NCI-H345 treated with DMSO at 0.1 percent for 48 hours (cell line): Measurements from ENCODE around the gene AIPL1.
A peak's percentile ranks its signal among the peaks of the same experiment; 100 is the strongest.

Experiments used
- DNase-seq: peaks from one replicate; lab custom pipeline; 2025; ENCODE audit not compliant: unreplicated experiment; lab: John Stamatoyannopoulos, UW

The AIPL1 gene

DNA sequence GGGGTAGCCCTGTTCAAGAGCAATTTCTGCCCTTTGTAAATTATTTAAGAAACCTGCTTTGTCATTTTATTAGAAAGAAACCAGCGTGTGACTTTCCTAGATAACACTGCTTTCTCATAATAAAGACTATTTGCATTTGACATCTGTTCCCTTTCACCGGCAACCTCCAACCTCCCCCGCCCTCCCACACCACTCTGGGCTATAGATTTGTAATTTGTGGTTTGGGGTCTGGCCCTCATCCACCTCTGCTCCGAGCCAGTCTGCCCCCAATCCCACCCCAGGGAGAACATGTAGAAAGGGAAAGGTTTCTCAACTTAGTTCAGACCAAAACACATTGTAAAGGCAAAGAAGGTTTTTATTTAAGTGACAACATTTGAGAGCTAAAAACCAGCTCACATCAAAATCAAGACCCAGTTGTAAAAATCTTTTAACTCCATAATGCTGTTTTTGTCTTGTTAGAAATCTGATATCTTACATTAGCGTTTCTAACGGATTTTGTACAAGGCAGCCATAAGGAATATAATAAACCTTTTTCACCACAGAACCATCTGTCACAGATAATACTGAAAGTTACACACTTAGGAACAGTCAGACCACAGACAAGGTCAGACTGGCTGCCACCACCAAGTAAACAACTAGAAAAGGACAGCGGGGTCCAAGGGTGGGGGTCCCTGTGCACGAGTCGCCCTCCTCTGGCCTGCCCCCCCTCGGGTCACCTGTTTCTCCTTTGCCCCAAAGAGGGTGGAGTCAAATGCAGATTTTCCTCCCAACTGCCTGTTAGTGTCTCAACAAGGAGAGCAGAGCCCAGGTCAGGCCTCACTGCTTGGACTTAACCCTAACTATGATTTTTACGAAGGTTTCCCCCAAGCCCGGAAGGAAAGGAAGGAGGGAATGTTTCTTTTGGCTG is 16.3 kb upstream of the AIPL1 start:
- no peak for DNase-seq

DNA sequence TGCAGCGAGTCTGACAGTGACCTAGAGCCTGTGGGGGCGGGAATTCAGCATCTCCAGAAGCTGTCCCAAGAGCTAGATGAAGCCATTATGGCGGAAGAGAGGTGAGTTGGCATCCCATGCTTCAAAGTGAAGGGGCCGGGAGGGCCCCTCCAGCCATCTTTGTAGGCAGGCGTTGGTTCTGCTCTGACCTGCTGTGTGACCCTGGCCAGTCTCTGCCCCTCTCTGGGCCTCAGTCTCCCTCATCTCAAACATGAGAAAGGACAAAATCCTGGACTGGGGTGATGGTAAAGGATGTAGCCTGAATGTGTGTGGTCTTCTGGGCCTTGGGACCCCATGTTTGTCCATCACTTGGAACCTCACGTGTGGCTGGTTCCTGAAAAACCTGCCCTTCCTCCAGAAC is 14.4 kb upstream of the AIPL1 start:
- no peak for DNase-seq

DNA sequence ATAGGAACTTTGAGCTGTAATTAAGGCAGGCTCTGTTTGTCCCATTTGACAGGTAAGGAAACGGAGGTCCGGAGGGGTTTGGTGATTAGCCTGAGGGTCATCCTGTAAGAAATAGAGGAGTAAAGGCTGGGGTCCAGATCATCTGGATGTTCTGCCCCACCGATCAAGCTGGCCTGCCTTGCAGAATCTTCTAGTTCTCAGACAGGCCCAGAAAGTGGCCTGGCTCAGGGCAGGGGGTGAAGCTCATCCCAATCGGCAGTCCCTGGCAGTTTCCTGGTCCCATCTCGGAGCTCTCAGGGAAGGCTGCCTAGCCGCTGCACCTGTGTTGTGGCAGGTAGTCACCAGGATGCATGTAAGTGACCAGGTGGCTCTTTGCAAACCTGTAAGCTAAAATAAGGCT is 13.6 kb upstream of the AIPL1 start:
- DNase-seq = no peak

DNA sequence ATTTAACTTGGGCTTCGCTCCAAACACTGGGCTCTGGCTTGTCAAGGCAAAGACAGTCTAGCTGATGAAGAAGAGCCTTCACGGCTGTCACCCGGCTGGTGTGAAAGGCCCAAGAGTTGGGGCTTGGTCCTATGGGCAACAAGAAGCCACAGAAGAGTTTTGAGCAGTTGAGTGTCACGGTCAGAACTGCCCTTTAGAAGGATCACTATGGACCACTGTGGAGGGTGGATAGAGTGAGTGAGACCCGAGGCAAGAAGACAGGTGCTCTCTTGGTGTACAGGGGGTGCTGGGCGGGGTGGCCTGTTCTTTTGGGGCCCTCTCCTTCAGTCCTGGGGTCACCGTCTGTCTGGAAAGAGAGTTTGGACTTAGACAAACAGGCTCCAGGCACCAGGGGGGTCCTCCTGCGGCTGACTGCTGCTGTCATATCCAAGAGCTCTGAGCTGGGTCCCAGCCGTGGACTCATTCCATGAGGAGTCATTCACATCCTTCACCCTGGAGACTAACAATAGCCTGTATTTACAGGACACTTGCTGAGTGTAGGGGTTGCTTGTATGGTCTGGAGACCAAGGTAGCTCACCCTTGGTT is 11.7 kb upstream of the AIPL1 start:
- no peak for DNase-seq

DNA sequence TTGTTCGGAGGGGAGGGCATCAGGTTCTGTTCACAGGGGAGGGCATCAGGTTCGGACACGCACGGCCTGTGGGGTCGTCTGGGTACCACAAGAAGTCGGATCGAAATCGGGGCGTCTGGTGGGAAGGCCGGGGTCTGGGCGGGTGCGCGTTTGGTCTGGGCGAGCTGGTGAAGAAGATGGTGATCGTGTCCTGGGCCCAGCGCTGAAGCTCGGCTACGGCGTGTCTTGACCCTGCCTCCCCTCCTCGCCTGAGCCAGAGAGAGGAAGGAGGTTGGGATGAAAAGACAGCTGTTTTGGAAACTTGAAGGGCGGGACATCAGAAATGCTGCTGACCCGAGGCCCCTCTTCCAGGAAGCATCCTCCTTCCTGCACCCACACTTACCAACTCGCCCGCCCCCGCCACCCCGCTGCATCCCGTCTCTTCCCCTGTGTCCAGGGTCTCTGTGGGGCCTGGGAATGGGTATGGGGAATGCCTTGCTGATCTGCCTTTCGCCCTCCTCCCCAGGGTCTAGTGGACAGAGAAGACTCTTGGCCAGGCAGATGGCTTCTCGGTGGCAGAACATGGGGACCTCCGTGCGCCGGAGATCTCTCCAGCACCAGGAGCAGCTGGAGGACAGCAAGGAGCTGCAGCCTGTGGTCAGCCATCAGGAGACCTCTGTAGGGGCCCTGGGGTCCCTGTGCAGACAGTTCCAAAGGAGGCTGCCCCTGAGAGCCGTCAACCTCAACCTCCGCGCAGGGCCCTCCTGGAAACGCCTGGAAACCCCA is 9.8 kb upstream of the AIPL1 start:
- no peak for DNase-seq

DNA sequence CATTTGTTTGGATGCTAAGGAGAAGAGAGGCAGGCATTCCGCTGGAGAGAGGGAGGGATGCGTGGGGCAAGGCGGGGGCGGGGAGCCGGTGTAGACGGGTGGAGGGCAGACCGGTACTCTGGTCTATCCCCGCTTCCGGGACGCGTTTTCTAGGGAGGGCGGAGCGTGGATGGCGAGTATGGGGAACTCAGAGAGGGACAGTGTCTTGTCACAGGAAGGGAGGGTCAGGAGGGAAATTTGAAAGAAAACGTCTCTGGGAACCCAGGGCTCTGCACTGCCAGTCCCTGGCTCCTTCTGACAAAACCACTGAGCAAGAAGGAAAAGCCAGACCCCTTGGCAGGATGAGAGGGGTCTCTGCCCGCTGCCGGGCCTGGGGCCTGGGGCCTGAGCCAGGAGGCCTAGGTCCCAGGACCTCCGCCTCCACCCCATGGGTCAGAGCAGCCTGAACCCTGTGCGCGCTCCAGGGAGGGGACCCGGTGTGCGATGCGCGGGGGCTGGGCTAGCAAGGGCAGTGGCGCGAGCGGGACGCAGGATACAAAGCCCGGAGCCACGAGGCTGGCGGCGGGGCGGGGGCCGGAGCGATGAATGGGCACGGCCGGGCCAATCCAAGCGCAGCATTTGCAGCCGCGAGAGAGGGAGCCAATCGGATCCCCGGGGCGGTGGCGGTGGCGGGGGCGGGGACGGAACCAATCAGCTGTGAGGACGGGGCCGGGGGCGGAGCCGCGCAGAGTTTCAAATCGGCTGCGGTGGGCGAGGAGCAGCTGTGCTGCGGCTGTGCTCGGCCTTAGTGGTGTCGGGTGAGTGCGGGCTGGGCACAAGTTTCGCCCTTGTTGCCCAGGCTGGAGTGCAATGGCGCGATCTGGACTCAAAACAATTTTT is 9.0 kb upstream of the AIPL1 start, which contains the start of gene PIMREG:
Gene PIMREG (plus strand): TSS at position 764 of the 879 bp plus-strand sequence. CDS start 656 bp downstream, outside the sequence.
- peak; percentile 83 for DNase-seq

DNA sequence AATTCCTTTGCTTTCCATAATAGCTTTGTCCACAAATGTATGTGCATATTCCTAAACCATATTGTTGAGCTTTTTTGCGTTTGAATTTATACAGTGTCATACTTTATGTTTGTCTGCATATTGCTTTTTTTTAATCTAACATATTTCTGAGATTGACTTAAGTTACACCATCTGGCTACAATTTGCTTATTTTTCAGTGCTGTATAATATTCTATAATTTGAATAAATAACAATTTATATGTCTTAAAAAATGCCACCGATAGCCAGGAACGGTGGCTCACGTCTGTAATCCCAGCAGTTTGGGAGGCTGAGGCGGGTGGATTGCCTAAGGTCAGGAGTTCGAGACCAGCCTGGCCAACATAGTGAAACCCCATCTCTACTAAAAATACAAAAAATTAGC is 7.9 kb upstream of the AIPL1 start:
- no peak for DNase-seq

DNA sequence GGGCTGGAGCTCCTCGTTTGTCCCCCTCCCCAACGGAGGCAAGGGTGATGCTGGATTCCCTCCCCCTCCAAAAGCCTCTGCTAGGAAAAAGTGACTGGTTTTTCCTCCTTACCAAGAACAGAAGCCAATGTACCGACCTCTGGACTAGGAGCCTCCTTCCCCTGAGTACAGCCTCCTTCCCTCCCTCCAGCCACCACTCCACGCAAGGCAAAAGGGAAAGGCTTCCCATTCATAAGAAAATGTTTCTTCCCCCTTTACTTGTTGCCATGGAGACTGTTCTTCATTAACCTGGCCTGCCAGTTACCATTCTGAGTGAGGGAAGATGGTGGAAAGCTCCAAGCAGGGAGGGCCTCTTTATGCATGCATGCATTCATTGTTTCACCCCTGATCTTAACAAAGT is 5.0 kb upstream of the AIPL1 start:
- no peak for DNase-seq

DNA sequence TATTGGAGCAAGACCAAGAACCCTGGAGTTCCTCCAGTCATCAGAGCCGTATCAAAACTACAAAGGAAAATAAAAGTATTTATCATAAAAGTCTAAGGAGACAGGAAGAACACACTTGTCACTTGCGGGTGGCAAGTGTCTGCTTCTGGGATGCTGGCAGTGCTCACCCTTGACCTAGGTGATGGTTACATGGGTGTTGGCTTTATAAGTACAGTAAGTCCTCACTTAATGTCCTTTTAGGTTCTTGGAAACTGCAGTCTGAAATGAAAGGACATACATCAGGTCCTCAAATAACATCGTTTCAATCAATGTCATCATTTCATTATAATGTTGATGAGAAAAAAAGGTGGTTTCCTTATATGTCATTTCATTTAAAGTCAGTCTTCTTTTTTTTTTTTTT is 3.0 kb upstream of the AIPL1 start:
- no peak for DNase-seq

DNA sequence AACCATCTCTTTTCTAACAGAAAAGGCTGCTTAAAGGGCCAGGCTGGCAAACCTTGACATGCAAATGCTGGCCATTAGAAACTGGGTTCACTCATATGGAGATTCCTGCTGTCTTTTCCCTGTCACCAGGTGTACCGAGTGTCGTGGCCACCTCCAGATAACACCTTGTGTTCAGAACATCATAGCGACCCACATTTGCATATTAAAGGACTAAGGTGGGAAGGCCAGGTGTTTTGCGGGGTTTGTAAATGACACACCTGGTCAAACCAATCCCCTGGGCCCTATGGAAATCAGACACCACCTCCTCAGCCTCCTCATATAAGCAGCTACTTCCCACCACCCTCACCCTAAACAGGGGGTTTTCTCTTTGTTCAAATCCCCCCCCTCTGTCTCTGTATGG is 2.5 kb upstream of the AIPL1 start:
- no peak for DNase-seq

DNA sequence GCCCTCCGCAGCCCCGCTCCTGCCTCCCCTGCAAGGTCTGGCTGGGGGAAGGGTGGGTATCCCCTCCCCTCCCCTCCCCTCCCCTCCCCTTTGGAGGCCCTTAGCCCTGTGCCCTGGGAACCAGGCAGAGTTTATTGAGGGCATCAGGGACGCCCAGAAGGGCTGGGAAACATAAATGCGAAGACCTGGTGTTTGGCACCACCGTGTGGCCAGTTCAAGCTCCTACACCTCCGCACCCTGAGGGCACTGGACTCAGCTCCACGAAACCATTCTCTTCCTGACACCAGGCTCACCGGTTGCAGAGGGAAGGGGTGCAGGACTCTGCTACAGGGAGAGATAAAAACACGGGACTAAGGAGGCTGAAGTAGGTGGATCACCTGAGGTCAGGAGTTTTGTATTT is 1.0 kb upstream of the AIPL1 start:
- DNase-seq = no peak

DNA sequence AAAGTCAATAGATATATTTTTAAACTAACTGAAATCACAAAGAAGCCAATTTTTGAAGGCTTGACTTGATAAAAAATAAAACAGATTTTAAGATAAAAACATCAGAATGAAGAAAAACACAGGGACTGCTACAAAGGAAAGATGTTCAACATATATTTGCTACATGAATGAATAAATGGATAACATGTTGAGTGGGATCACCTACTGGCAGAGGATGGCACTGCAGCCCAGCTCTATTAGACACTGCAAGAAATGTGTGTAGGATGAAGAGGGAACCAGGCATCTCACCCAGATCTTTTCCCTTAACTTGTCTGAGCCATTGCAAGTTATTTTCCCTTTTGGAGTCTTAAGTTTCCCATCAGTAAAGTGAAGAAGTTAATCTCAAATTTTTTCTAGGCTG is 4.2 kb downstream of the AIPL1 start:
- DNase-seq = no peak

DNA sequence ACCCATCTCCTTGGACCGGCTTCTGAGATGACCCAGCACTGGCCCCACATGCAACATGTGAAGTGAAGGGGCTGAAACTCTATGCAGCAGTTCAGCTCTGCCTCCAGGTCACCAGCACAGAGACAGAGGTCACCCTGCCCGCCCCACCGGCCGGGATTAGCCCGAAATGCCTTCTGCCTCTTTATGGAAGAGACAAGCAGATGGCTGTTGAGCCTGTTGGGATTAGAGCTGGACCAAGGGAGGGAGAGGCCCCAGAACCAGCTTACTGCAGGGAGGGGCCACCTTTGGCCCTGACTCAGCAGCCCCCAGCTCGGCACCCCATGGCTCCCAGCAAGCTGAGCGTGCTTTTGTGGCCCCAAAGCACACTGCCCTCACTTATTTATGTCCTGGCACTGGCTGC is 5.7 kb downstream of the AIPL1 start:
- DNase-seq = no peak

DNA sequence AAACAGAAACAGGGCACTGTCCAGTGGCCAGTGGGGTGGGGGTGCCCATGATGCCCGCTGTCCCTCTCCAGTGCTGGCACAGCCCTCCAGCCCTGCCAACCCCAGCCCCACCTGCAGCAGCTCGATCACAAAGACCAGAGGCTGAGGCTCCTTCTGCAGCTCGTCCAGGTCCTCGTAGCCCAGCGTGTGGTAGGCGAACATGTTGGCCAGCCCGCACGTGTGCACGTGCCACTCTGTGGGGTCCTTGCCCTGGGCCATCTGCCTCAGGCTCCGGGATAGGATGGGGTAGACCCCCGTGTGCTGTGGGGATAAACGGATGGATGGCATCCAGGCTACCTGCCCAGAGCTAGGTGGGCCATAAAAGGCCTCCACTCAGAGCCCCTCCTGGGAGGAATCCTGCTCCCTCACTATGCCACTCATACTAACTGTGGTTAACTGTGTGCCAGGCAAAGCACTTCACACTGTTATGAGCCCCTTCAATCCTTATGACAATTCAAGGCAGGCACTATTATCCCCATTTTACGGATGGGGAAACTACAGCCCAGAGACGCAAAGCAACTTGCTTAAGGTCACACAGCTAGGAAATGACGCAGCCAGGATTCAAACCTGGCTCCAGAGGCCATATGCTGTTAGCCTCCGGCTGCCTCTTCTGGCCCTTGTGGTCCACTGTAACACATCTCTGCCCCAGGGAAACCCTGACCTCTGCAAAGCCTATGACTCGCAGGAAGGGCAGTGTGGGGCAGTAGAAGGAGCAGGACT is 6.5 kb downstream of the AIPL1 start:
- DNase-seq = no peak

DNA sequence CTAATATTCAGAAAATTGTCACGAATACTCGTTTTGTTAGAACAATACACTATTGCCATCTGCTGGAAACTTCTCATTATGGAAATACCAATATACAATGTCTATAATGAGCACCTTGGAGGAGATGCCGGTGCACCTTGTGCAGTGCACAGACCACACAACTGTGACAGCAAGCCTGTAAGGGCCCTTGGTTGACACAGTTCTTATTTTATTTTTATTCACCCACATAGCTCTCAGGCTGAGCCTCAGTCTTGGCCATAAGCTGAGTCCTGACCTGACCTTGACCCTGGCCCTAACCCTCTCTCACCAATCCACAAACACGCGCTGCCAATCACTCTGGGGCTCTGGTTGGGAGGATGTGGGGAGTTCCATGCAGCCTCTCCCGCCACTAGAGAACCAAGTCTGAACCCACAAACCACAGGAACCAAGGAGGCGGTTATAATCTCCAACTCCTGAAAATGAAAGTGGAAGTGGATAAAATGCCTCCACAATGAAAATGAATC is 7.6 kb downstream of the AIPL1 start:
- no peak for DNase-seq

DNA sequence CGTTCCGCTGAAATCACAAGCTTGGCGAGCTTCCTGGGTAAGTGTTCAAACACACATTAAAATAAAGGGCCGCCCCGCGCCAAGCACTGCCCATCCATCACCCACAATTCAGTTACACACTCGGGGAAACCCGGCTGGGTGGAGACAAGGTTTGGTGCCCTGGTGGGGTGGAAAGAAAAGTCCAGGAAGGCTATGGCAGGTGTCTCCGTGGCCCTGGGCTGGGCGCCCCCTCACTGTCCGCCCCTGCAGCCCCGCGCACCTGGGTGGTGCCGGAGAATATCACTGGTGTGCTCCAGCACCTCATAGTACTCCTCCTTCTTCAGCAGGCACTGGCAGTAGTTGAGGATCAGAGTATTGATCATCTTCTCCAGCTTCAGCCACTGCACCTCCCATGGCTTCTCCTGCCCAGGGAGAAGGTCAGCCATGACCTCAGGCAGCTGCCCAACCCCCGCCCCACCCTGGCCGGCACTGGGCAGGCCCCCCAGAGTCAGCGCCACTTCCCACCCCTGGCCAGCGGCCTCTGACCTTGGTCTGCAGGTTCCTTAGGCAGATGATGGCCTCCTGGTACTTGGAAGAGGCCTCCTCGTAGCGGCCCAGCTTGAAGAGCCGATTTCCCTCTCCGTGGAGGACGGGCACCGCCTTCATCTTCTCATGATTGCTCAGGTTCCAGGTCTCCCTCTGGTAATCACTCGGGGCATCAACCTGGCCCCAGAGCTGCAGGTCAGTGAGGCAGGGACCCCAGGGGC is 8.4 kb downstream of the AIPL1 start:
- no peak for DNase-seq

DNA sequence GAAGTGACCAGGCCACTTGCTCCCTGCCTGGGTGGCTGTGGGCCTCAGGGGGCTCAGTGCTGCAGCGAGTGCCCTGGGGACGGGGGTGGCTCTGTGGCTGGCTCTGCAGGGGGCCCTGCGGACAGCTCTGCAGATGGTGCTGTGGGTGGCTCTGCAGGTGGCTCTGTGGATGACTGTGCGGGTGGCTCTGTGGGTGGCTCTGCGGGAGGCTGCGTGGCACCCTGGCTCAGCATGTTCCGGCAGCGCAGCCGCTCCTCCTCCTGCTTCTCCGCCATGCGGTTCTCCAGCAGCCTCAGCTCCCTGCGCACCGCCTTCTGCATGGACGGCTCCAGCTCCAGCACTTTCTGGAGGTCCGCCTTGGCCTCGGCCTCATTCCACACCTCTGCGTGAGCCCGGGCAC is 9.5 kb downstream of the AIPL1 start:
- no peak for DNase-seq

DNA sequence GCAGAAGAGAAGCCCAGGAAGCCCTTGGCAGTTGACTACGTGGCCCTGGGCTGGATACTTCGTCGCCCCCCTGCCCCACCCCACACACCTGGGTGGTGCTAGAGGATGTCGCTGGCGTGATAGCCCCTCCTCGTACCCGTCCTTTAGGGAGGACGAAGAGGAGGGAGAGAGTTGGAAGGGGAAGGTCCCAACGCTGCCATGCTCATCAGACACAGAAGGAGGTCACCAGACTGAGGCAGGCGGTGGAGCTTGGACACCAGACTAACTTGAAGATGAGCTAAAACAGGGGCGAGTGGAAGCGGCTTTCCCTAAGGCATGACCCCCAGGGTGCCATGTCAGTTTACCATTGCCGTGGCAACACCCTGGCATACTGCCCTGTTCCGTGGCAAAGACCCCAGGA is 11.0 kb downstream of the AIPL1 start:
- DNase-seq = no peak

DNA sequence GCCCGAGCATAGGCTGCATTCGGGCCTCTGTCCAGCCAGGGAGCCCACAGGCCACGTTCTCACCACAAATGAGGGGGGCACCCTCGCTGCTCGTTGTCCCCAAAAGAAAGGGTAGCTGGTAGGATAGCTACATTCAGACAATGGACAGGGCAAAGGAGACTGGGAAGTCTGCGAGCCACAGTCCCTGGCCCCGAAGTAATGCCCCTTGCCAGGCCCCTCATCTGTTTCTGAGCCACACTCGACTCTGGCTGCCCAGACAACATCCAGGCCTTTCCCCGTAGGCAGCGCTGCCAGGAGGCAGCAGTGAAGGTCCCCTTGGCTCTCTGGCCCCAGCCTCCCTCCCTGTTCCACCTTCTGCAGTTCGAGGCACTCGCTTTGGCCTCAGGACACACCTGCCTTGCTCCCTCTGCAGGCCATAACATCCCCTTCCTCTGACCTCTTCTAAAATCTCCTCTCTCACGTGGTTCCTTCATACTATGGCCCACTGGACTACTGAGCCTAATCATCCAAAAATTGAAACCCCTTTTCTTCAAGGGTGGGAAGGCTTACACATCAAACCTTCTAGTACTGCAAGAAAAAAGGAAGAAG is 12.2 kb downstream of the AIPL1 start:
- no peak for DNase-seq
